Smooth muscle cell (in vitro differentiated cells): ENCODE measurements around the gene DNM1. TPM values are rescaled to one million over a fixed set of nuclear protein-coding genes. Genes with fewer than 3 reads are reported as not detected.

Source experiments
- DNase-seq: peaks from one replicate; lab custom pipeline; 2025; ENCODE audit not compliant: unreplicated experiment; lab: John Stamatoyannopoulos, UW
- H2AFZ ChIP-seq: fragments of 200-600 bp; sonication (generic); 2 replicates; pipeline ENCODE4 v1.6.0; 2016; ENCODE audit warnings: antibody characterized with exemption, low read depth, mild to moderate bottlenecking
- H3F3A ChIP-seq: fragments of 200-600 bp; sonication (generic); 2 replicates; pipeline ENCODE4 v1.6.0; 2017; ENCODE audit warnings: antibody characterized with exemption, low read depth
- H3K27ac ChIP-seq: fragments of 200-600 bp; sonication (generic); 2 replicates; pipeline ENCODE4 v1.5.1; 2016; ENCODE audit warnings: low read depth, mild to moderate bottlenecking
- H3K27me3 ChIP-seq: fragments of 200-600 bp; sonication (generic); 2 replicates; pipeline ENCODE4 v1.6.1; 2016; ENCODE audit warnings: low read depth, mild to moderate bottlenecking
- H3K36me3 ChIP-seq: fragments of 200-600 bp; sonication (generic); 2 replicates; pipeline ENCODE4 v1.5.1; 2016; ENCODE audit warnings: low read depth
- H3K4me1 ChIP-seq: fragments of 200-600 bp; sonication (generic); 2 replicates; pipeline ENCODE4 v1.5.1; 2016; ENCODE audit warnings: low read depth
- H3K4me2 ChIP-seq: fragments of 200-600 bp; sonication (generic); 2 replicates; pipeline ENCODE4 v1.6.0; 2016; ENCODE audit warnings: mild to moderate bottlenecking
- H3K4me3 ChIP-seq: fragments of 200-600 bp; sonication (generic); 2 replicates; pipeline ENCODE4 v1.5.1; 2016; ENCODE audit warnings: mild to moderate bottlenecking
- H3K79me2 ChIP-seq: fragments of 200-600 bp; sonication (generic); 2 replicates; pipeline ENCODE4 v1.6.0; 2016; ENCODE audit warnings: low read depth, mild to moderate bottlenecking
- H3K9ac ChIP-seq: fragments of 200-600 bp; sonication (generic); 2 replicates; pipeline ENCODE4 v1.6.0; 2016; ENCODE audit warnings: low read depth
- H3K9me3 ChIP-seq: fragments of 200-600 bp; sonication (generic); replicated peaks from 2 replicates; pipeline ENCODE4 v1.5.1; 2016; ENCODE audit warnings: low read depth
- H4K20me1 ChIP-seq: fragments of 200-600 bp; sonication (generic); 2 replicates; pipeline ENCODE4 v1.6.0; 2016; ENCODE audit warnings: low read depth
- CTCF ChIP-seq: fragments of 200-600 bp; sonication (generic); IDR thresholded peaks from 2 replicates; pipeline ENCODE4 v1.5.1; 2017; ENCODE audit warnings: borderline replicate concordance, mild to moderate bottlenecking, antibody characterized with exemption; ENCODE audit not compliant: insufficient read depth, poor library complexity, severe bottlenecking
- WGBS: methylation state at CpG from one replicate; pipeline ENCODE4 v1.1.7; 2016; ENCODE audit warnings: low lambda C conversion rate; 5-methylcytosine and 5-hydroxymethylcytosine counted together
- polyA plus RNA-seq: library from polyadenylated mRNA; unstranded; fragments of >200 nt; fragmentation: Nextera tagmentation; extraction: Ambion mirVana; gene quantifications from 2 replicates; pipeline ENCODE4 v1.2.1, GENCODE V29; 2016
- total RNA-seq: library from RNA; depleted of rRNA; stranded (reverse); fragments of >200 nt; gene quantifications from 2 replicates; pipeline ENCODE4 v1.2.3, GENCODE V29; 2014

The DNM1 gene
- total and polyA plus RNA-seq, 2 experiments from 2014 or later: 25.3 to 50.7 TPM

- Histone ChIP-seq H3K27ac (no peak overlapping the region), H3K4me3 (no peak overlapping the region), H3K36me3 (no peaks in the 10 kb centered on the region), H3K9me3 (no peaks in the 10 kb centered on the region), H3K9ac (no peak overlapping the region), H3K27me3 (no peaks in the 10 kb centered on the region), H3F3A (no peaks in the 10 kb centered on the region), H4K20me1 (no peaks in the 10 kb centered on the region), H3K4me2 (no peak overlapping the region), H3K4me1 (peaks cover 6% of the 10 kb centered on the region), H3K79me2 (peaks cover 20% of the 10 kb centered on the region), H2AFZ (no peak overlapping the region)
- no peak for TF ChIP-seq CTCF
- DNase-seq: no peak
- WGBS: 93% methylated on average over 5 of the region's 5 CpGs
Observed at GRCh38 chr9:128280084-128280622, 77.0 kb downstream of the DNM1 start.

DNA sequence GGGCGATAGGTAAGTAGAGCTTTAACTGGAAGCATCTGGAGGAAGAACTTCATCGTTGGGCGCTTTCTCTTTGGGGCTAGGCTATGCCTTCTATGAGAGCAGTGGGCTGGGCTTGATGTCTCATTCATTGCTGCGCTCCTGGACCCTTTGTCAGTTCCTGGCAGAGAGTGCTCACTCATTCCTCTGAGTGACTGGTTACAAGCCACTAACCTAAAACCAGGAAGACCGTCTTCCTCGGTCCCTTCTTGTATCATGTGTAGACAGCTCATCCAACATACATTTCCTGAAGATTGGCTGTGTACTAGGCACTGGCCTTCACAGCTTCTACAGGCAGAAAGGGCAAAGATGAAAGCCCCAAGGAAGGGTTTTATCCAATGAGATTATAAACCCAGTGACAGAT lies 79.3 kb downstream of the DNM1 start:
- H3K79me2 ChIP-seq: peaks cover 1% of the 10 kb centered on the region
- H3K9me3 ChIP-seq: no peaks in the 10 kb centered on the region
- 95% methylated on average over 6 of the region's 6 CpGs for WGBS
- H3K9ac ChIP-seq: no peak overlapping the region
- H4K20me1 ChIP-seq: no peaks in the 10 kb centered on the region
- DNase-seq: no peak
- TF ChIP-seq CTCF: no peak
- no peaks in the 10 kb centered on the region for H3K36me3 ChIP-seq
- H3K27me3 ChIP-seq: no peaks in the 10 kb centered on the region
- H3K4me3 ChIP-seq: no peak overlapping the region
- H3K4me2 ChIP-seq: no peak overlapping the region
- no peak overlapping the region for H3K27ac ChIP-seq
- no peaks in the 10 kb centered on the region for H3F3A ChIP-seq
- H2AFZ ChIP-seq: no peak overlapping the region
- H3K4me1 ChIP-seq: no peaks in the 10 kb centered on the region

DNA sequence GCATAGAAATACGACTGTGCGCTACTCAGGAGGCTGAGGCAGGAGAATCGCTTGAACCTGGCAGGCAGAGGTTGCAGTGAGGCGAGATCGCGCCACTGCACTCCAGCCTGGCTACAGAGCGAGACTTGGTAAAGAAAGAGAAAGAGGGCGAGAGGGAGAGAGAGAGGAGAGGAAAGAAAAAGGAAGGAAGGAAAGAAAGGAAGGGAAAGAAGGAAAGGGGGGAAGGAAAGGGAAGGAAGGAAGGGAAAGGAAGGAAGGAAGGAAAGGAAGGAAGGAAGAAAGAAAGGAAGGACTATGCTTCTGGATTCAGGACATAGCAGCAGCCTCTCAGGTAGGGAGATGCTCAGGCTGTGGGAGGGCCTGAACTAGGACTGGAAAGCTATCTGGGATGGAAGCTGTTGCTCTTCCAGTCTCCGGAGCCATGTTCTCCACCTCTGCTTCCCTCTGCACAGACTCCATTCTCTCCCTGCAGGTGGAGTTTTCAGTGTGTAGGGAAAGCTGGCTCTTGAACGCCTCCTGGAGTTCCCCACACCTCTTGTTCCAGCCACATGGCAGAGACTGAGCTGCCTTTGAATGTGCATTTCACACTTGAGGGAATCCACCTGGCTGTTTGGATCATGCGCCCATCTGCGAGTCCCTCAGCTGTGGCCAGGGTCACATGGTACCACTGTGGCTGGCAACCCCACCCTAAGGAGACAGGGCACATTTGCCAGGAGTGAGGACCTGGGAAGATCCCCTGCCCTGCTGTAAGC lies 82.0 kb downstream of the DNM1 start:
- no peaks in the 10 kb centered on the region for H3K36me3 ChIP-seq
- H3K4me1 ChIP-seq: no peaks in the 10 kb centered on the region
- no peaks in the 10 kb centered on the region for H3K79me2 ChIP-seq
- no peak overlapping the region for H2AFZ ChIP-seq
- no peak overlapping the region for H3K27ac ChIP-seq
- DNase-seq: no peak
- no peak overlapping the region for H3K4me2 ChIP-seq
- H3F3A ChIP-seq: no peaks in the 10 kb centered on the region
- H3K4me3 ChIP-seq: no peak overlapping the region
- 98% methylated on average over 12 of the region's 12 CpGs for WGBS
- H4K20me1 ChIP-seq: no peaks in the 10 kb centered on the region
- no peak overlapping the region for H3K9ac ChIP-seq
- no peak for TF ChIP-seq CTCF
- H3K27me3 ChIP-seq: no peaks in the 10 kb centered on the region
- H3K9me3 ChIP-seq: no peaks in the 10 kb centered on the region

DNA sequence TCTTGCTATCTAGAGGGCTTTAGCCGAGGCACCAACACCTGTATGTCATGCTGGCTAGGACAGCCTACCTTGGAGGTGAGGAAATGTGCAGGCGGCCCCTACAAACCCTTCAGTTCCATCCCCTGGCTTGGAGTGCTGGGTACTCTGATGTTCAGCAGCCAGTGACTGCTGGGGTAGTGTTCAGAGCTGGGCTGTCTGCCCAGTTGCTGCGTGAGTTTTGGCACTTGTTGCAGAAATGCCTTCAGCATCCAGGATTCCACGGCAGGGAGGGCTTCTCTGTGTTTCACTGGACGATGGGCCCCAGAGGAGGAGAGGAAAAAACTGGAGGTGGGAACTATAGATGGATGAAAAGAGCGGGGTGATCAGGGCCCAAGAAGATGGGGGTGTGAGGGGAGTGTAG lies 83.3 kb downstream of the DNM1 start:
- Histone ChIP-seq H3K9ac (no peak overlapping the region), H3K27me3 (no peaks in the 10 kb centered on the region), H3K9me3 (no peaks in the 10 kb centered on the region), H3K36me3 (no peaks in the 10 kb centered on the region), H3F3A (no peaks in the 10 kb centered on the region), H2AFZ (no peak overlapping the region), H3K4me2 (no peak overlapping the region), H3K79me2 (no peaks in the 10 kb centered on the region), H3K27ac (no peak overlapping the region), H3K4me3 (no peak overlapping the region), H4K20me1 (no peaks in the 10 kb centered on the region), H3K4me1 (no peaks in the 10 kb centered on the region)
- DNase-seq: no peak
- 95% methylated on average over 6 of the region's 6 CpGs for WGBS
- TF ChIP-seq CTCF: no peak
